HG02840 (cell line): ENCODE measurements around the gene SYNPO2.
"Not testable (repeated sequence)": the region's sequence is repeated elsewhere in the genome, so short reads cannot be mapped to it uniquely, and the experiment has no call there.

ENCODE experiments used
- ATAC-seq: cut with Tn5 transposase; IDR thresholded peaks from one replicate; pipeline ENCODE4 v1.9.1; 2021; ENCODE audit warnings: mild to moderate bottlenecking, moderate library complexity, moderate number of reproducible peaks; ENCODE audit not compliant: unreplicated experiment, low FRiP score

The SYNPO2 gene

DNA sequence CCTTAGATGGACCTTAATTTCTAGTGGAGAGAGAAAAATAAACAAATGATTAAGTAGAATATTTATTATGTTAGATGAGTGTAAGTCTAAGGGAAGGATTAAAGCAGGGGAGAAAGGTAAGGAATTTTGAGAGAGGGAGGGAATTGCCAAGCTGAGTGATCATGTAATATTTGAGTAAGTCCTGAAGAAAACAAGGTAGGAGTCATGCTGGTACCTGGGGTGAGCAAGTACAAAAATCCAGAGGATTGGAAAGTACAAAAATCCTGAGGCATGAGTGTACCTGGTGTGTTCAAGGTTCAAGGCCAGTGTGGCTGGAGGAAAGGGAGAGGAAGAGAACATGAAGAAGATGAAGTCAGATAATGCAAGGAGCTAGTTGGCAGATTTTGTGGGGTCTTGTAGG, 159.8 kb downstream of the SYNPO2 start:
- ATAC-seq = no peak

DNA sequence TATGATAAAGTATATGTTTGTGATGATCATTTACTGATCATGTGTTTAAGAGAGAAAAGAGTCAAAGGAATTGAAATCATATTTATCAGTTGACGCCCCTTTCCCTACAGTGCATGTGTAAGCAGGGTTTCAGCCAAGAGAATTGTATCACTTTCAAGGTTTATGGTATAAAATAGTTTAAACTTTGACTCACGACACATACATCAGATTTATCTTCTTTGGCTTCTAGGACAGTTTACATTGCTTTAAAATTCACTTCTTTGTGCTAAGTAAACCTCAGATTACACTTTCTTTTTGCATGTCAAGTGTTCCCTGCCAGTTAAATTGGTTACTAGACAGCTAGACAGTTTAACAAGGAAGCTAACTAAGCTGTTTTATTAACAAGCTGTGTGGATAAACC, 160.7 kb downstream of the SYNPO2 start:
- ATAC-seq = no peak

DNA sequence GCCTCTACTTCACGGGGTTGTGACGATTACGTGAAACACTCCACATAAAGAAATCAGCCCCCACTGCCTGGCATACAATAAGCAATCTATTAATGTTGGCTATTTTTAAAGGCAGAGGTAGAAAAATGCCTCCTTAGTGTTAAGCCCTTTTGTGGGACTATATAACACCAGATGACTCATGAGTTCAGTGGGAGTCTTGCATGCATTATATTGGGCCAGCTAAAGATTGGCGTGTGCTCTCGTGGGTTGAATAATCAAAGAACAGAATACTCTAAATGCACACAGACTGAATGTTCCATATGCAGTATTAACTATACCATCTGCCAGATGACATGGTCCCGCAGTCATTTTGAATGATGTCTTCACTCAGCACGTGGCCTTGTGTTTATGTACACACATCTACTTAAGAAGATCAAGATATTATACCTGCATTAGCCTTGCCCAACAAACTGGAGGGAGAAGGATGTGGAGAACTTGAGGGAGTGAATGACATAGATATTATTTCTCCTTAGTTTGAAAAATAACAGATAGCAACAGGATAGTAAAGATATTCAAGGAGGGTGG, 162.0 kb downstream of the SYNPO2 start:
- no peak for ATAC-seq

DNA sequence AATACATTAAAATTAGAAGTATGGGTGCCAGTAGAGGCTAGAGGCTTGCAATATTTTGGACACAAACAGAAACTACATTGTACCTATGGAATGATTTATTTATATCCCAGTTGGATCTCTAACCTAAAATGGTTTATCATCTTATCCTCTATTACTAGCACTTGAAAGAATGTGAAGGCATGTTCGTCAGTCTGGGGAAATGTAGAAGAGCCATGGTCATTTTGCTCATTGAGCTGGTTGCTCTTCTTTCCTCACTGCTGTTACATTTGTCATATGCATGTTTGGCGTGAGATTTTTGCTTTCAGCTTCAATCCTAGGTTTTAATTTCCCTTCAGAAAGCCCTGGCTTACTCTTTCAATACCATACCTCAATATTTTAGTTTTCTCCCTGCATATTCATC, 164.6 kb downstream of the SYNPO2 start:
- ATAC-seq = no peak

- ATAC-seq = no peak
These were observed 165.3 kb downstream of the SYNPO2 start for GRCh38 chr4:119053997-119054396.

DNA sequence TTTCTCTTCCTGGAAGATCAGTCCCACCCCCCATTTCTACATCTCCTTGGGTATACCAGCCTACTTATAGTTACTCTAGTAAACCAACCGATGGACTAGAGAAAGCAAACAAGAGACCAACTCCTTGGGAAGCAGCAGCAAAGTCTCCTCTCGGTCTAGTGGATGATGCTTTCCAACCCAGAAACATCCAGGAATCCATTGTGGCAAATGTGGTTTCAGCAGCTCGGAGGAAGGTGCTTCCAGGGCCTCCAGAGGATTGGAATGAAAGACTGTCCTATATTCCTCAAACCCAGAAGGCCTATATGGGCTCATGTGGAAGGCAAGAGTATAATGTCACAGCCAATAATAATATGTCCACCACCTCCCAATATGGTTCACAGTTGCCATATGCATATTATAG, 168.8 kb downstream of the SYNPO2 start:
- ATAC-seq = no peak

DNA sequence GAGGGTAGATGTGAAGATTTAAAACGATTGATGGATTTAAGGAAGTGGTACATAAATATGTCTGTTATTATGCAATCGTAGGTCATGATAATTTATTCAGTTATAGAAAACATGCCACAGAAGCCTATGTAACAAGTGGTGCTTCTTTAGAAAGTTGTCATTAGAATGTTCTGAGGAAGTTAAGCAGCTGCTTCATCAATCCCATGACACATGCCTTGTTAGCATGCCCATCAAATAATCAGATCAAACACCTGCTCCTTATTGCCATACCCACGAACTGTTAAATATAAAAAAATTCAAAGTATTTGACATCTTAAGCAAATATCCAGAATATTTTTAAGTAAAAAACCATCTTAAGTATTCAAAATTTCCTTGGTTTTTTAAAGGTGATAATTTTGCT, 170.6 kb downstream of the SYNPO2 start:
- ATAC-seq = no peak

DNA sequence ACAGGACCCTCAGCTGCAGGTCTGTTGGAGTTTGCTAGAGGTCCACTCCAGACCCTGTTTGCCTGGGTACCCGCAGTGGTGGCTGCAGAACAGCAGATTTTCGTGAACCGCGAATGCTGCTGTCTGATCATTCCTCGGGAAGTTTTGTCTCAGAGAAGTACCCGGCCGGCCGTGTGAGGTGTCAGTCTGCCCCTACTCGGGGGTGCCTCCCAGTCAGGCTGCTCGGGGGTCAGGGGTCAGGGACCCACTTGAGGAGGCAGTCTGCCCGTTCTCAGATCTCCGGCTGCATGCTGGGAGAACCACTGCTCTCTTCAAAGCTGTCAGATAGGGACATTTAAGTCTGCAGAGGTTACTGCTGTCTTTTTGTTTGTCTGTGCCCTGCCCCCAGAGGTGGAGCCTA, 178.5 kb downstream of the SYNPO2 start:
- not testable (repeated sequence) for ATAC-seq

DNA sequence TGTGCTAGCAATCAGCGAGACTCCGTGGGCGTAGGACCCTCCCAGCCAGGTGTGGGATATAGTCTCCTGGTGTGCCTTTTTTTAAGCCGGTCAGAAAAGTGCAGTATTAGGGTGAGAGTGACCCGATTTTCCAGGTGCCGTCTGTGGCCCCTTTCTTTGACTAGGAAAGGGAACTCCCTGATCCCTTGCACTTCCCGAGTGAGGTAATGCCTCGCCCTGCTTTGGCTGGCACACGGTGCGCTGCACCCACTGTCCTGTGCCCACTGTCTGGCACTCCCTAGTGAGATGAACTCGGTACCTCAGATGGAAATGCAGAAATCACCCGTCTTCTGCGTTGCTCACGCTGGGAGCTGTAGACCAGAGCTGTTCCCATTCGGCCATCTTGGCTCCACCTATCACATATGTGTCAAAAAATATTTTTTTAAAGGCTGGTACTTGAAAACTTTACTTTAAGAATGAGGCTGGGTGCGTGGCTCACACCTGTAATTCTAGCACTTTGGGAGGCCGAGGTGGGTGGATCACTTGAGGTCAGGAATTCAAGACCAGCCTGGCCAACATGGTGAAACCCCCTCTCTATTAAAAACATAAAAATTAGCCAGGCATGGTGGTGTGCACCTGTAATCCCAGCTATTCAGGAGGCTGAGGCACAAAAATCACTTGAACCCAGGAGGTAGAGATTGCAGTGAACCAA, 179.2 kb downstream of the SYNPO2 start:
- ATAC-seq = not testable (repeated sequence)

- ATAC-seq = no peak
These were observed 179.9 kb downstream of the SYNPO2 start for GRCh38 chr4:119068529-119068962.

- no peak for ATAC-seq
These were observed 181.6 kb downstream of the SYNPO2 start for GRCh38 chr4:119070301-119070700.

GRCh38 chr4:119080721-119081541, 192.3 kb downstream of the SYNPO2 start:
- ATAC-seq = no peak

DNA sequence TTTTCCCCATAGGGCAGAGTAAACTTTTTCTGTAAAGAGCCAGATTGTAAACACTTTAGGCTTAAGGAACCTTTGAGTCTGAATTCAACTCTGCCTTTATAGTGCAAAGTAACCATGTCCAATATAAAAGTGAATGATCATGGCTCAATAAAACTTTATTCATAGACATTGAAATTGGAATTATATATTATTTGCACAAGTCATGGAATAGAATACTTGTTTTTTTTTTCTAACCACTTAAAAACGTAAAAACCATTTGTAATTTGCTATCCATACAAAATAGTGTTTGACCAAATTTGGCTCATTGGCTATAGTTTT, 192.8 kb downstream of the SYNPO2 start:
- no peak for ATAC-seq

DNA sequence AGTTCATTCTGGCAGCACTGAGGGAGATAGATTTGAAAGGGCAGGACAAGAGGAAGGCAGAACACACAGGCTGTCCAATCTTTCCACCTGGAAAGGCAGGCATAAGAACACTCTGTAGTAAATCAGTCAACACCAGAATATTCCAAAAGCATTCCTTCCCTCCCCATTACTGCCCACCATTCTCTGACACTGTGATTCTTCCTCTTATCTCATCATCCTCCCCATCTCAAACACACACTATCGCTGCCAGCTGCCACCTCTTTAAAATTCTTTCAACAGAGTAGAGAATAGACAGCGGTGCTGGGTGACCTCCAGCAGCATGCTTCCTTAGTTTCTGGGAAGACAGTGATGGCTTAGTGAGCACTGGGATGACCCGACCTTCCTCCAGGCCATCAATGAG, 193.3 kb downstream of the SYNPO2 start:
- no peak for ATAC-seq

DNA sequence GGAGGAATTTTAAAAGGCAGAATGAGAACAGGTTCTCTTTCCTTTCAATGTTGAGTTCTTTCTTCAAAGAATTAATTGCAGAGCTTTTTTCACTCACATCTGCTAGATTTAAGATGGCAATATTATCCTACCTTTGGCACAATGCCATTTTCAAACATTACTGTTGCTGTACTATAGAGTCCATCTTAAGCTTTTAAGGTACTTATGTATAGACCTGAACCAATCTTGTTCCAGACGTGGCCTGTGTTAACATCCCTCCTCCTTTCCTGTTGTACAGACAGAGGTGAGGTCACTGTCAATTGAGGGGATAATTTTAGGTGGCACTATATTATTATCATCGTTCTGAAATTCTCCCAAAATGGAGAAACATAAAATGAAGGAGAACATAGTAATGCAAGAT, 194.0 kb downstream of the SYNPO2 start:
- no peak for ATAC-seq

DNA sequence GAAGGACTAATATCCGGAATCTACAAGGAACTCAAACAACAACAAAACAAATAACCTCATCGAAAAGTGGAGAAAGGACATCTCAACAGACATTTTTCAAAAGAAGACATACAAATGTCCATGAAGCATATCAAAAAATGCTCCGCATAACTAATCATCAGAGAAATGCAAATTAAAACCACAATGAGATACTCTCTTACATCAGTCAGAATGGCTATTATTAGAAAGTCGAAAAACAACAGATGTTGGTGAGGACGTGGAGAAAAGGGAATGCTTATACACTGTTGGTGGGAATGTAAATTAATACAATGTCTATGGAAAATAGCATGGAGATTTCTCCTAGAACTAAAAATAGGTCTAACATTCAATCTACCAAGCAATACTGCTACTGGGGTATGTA, 195.9 kb downstream of the SYNPO2 start:
- ATAC-seq = no peak

DNA sequence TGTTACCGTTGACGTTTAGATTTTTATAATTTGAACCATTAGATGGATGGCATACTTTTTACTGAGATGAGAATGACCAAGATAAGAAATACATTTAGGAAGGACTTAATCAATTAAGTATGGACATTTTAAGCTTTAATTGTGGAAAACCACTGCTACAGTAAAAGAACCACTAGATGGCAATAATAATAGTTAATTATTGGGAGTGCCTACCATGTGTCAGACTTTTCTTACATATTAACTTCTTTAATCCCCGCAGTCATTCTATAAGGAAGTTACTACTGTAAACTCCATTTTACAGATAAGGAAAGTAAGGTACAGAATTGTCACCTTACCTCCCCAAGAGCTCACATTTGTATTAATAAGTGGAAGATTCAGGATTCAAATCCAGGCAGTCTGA, 198.5 kb downstream of the SYNPO2 start:
- ATAC-seq = no peak

- ATAC-seq = no peak
These were observed 199.0 kb downstream of the SYNPO2 start for GRCh38 chr4:119087656-119088055.

DNA sequence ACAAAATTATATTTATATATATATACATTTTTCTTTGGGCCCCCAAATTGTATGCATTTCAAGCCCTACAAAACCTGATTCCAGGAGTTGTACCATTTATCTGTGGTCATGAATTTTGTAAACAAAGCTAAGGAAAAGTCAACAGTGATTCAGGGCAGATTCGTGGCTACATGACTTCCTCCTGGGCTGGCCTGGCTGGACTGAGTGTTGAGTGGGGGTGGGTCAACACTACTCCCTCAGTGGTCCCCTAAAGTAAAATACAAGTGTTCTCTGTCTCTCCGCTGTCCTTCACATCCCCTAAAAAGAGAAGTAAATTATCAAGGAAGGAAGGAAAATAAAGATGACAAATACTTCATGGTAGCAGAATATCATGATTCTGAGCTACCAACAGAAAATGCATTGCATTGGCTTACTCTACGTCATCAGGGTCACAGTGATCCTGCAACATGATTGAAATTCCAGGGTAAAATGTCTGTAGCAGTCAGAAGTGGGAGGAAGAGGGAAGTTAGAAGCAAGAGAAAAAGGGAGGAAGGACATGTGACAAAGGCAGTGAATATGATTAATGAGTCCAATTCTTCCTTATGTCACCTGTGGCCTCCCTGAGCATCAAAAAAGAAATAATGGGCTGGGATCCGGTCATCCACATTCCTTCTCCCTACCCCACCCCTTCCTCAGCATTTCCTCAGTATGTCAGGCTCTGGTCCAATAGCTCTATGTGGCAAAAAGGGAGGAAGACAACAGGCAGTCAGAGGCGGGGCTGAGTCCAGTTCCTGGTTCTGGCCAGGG, 204.6 kb downstream of the SYNPO2 start:
- no peak for ATAC-seq

DNA sequence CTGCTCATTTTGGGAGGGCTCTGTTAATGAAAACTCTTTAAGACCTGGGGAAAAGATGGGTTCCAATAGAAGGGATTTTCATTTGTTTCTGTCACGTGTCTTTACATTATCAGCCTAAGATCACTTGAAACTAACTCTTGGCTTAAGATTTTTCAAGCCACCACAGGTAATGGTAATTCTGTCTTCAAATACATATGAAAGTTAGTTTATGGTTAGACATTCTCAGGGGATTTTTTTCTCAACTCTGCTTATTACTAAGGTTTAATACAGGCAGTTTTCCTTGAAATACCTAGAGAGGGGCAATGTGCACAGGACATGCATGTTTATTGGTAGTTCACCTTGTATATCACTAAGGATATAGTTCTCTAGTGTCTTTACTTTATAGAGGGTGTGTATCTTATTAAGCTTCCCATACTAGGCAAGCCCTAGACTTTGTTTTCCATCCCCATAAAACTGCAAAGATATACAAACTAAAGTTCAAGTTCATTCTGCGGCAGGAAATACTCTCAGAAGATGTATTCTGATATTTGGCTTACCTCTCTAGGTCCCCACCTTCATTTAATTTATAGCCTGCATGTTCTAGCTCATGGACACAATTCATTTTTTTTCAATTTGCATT, 208.7 kb downstream of the SYNPO2 start:
- no peak for ATAC-seq

- no peak for ATAC-seq
These were observed 209.7 kb downstream of the SYNPO2 start for GRCh38 chr4:119098306-119098705.
